ENCODE data around the gene HMX3. TPM values are rescaled to one million over a fixed set of nuclear protein-coding genes. Genes with fewer than 3 reads are reported as not detected.

HMX3 gene
- total RNA-seq, 1 donor from 2014 or later, result not detected

DNA sequence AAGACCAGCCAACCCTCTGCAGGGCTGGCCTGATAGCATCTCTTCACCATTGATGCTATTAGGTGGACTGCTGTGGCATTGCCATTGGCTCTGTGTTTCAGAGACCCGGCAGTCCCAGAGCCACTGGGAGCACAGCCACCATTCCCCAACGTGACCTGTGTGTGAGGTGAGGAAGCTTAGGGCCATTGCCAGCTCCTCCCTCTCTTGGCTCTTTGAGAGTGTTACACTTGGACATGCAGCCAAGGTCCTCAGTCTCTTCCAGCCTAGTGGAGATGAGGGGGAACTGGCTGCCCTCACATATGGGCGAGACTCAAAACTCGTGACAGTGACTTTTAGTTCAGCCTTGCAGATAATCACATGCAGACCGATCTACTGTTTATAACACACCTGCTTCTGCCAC is 39.3 kb upstream of the HMX3 start:
- Histone ChIP-seq H3K9ac (ENCODE audit: low read length) (no peak overlapping the region), H3K4me1 (ENCODE audit: insufficient read depth, low read length) (no peaks in the 10 kb centered on the region), H3K27ac (ENCODE audit: low read depth, low read length) (no peak overlapping the region), H3K4me2 (ENCODE audit: low read length) (no peak overlapping the region), H3K4me3 (ENCODE audit: insufficient read depth, low read depth, low read length) (no peak overlapping the region), H4K20me1 (ENCODE audit: insufficient read depth, low read length) (no peaks in the 10 kb centered on the region), H3K36me3 (ENCODE audit: insufficient read depth, low read length) (no peaks in the 10 kb centered on the region), H2AFZ (ENCODE audit: low read depth, low read length) (no peak overlapping the region), H3K9me3 (ENCODE audit: insufficient read depth, low read depth, low read length) (no peaks in the 10 kb centered on the region), H3K79me2 (ENCODE audit: insufficient read depth, low read length) (no peaks in the 10 kb centered on the region), H3K27me3 (ENCODE audit: insufficient read depth, low read length) (no peaks in the 10 kb centered on the region)
- no peaks in the 10 kb centered on the region for H3K9me3 Mint-ChIP-seq (ENCODE audit: unreplicated experiment)
- no peaks in the 10 kb centered on the region for H3K4me1 Mint-ChIP-seq (ENCODE audit: low read depth, unreplicated experiment)
- no peak overlapping the region for H3K27ac Mint-ChIP-seq (ENCODE audit: unreplicated experiment)
- peaks cover 46% of the 10 kb centered on the region for H3K27me3 Mint-ChIP-seq (ENCODE audit: low read depth, unreplicated experiment)
- H3K4me3 Mint-ChIP-seq (ENCODE audit: unreplicated experiment), result no peak overlapping the region
- FAIRE-seq (no peak), DNase-seq (ENCODE audit: low read depth) (no peak)
- peaks cover 1% of the 10 kb centered on the region for H3K36me3 Mint-ChIP-seq (ENCODE audit: low read depth, unreplicated experiment)
- TF ChIP-seq EZH2 (IDR thresholded peaks at IDR 0.05; ENCODE audit: insufficient read depth, low read length), result no peak
- TF ChIP-seq, protein P1, sequence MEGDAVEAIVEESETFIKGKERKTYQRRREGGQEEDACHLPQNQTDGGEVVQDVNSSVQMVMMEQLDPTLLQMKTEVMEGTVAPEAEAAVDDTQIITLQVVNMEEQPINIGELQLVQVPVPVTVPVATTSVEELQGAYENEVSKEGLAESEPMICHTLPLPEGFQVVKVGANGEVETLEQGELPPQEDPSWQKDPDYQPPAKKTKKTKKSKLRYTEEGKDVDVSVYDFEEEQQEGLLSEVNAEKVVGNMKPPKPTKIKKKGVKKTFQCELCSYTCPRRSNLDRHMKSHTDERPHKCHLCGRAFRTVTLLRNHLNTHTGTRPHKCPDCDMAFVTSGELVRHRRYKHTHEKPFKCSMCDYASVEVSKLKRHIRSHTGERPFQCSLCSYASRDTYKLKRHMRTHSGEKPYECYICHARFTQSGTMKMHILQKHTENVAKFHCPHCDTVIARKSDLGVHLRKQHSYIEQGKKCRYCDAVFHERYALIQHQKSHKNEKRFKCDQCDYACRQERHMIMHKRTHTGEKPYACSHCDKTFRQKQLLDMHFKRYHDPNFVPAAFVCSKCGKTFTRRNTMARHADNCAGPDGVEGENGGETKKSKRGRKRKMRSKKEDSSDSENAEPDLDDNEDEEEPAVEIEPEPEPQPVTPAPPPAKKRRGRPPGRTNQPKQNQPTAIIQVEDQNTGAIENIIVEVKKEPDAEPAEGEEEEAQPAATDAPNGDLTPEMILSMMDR (IDR thresholded peaks at IDR 0.05; ENCODE audit: insufficient read depth, low read depth, low read length), result no peak

DNA sequence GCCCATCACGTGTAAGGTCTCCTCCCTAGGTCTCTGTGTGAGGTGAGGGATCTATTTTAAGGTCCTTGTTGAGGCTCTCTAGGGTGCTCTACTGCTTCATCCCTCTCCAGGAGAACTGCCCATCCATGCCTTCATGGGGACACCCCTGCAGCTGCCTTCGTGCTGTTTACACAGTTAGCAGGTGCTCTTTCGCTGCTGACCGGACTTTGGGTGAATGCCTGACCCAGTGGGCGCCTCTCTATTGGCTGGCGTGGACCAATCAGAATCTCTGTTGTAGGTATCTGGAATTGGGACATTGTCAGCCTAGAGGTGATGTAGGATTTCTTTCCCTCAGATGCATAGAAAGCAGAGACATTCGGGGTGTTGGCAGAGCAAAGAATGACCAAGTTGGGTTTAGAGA is 38.7 kb upstream of the HMX3 start:
- Histone ChIP-seq H3K27ac (ENCODE audit: low read depth, low read length) (no peak overlapping the region), H3K4me2 (ENCODE audit: low read length) (no peak overlapping the region), H3K36me3 (ENCODE audit: insufficient read depth, low read length) (no peaks in the 10 kb centered on the region), H3K9me3 (ENCODE audit: insufficient read depth, low read depth, low read length) (no peaks in the 10 kb centered on the region), H3K79me2 (ENCODE audit: insufficient read depth, low read length) (no peaks in the 10 kb centered on the region), H3K4me3 (ENCODE audit: insufficient read depth, low read depth, low read length) (no peak overlapping the region), H3K4me1 (ENCODE audit: insufficient read depth, low read length) (no peaks in the 10 kb centered on the region), H4K20me1 (ENCODE audit: insufficient read depth, low read length) (no peaks in the 10 kb centered on the region), H2AFZ (ENCODE audit: low read depth, low read length) (no peak overlapping the region), H3K27me3 (ENCODE audit: insufficient read depth, low read length) (no peaks in the 10 kb centered on the region), H3K9ac (ENCODE audit: low read length) (no peak overlapping the region)
- no peak for DNase-seq (ENCODE audit: low read depth)
- H3K4me3 Mint-ChIP-seq (ENCODE audit: unreplicated experiment), result no peak overlapping the region
- peaks cover 49% of the 10 kb centered on the region for H3K27me3 Mint-ChIP-seq (ENCODE audit: low read depth, unreplicated experiment)
- FAIRE-seq, result no peak
- H3K9me3 Mint-ChIP-seq (ENCODE audit: unreplicated experiment), result no peaks in the 10 kb centered on the region
- H3K36me3 Mint-ChIP-seq (ENCODE audit: low read depth, unreplicated experiment), result peaks cover 1% of the 10 kb centered on the region
- no peaks in the 10 kb centered on the region for H3K4me1 Mint-ChIP-seq (ENCODE audit: low read depth, unreplicated experiment)
- H3K27ac Mint-ChIP-seq (ENCODE audit: unreplicated experiment), result no peak overlapping the region
- TF ChIP-seq, protein P1 (IDR thresholded peaks at IDR 0.05; ENCODE audit: insufficient read depth, low read depth, low read length), result no peak
- no peak for TF ChIP-seq EZH2 (IDR thresholded peaks at IDR 0.05; ENCODE audit: insufficient read depth, low read length)

DNA sequence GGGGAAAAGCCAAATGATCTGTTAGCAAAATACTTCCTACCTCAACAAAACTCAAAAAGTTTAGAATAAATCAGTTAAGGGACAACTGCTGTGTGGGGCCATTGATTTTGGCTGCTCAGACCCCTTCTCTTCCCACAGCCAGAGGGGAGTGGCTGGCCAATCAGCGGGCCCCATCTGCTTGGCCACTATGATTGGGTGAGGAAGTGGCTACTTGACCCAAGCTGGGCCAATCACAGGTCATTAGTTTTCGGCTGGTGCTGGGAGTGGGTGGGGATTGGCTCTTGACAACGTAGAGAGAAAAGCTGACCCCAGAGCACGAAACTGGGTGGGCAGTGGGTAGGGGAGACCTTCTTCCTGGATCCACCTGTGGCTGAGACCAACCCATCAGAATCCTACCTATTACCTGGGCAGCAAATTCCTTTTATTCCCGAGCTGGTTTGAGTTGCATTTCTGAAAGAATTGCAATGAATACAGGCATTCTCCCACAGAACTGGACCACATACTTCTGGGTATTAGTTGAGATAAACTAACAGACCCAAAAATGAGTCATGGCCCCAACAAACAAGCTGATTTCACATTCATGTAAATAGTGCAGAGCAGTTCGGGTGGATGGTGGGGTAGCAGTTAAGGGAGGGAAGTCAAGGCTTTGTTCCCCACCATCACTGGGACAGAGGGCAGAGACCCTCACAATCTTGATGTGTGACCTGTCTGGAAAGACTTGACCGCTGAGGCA is 35.6 kb upstream of the HMX3 start:
- Histone ChIP-seq H2AFZ (ENCODE audit: low read depth, low read length) (no peak overlapping the region), H3K9ac (ENCODE audit: low read length) (no peak overlapping the region), H3K79me2 (ENCODE audit: insufficient read depth, low read length) (no peaks in the 10 kb centered on the region), H3K36me3 (ENCODE audit: insufficient read depth, low read length) (no peaks in the 10 kb centered on the region), H3K4me1 (ENCODE audit: insufficient read depth, low read length) (no peaks in the 10 kb centered on the region), H3K9me3 (ENCODE audit: insufficient read depth, low read depth, low read length) (no peaks in the 10 kb centered on the region), H3K27ac (ENCODE audit: low read depth, low read length) (no peak overlapping the region), H3K4me3 (ENCODE audit: insufficient read depth, low read depth, low read length) (no peak overlapping the region), H3K4me2 (ENCODE audit: low read length) (no peak overlapping the region), H4K20me1 (ENCODE audit: insufficient read depth, low read length) (no peaks in the 10 kb centered on the region), H3K27me3 (ENCODE audit: insufficient read depth, low read length) (no peaks in the 10 kb centered on the region)
- Mint-ChIP-seq H3K36me3 (ENCODE audit: low read depth, unreplicated experiment) (peaks cover 1% of the 10 kb centered on the region), H3K27me3 (ENCODE audit: low read depth, unreplicated experiment) (peaks cover 26% of the 10 kb centered on the region), H3K4me1 (ENCODE audit: low read depth, unreplicated experiment) (no peaks in the 10 kb centered on the region), H3K27ac (ENCODE audit: unreplicated experiment) (no peak overlapping the region), H3K4me3 (ENCODE audit: unreplicated experiment) (no peak overlapping the region), H3K9me3 (ENCODE audit: unreplicated experiment) (no peaks in the 10 kb centered on the region)
- no peak for DNase-seq (ENCODE audit: low read depth)
- no peak for TF ChIP-seq EZH2 (IDR thresholded peaks at IDR 0.05; ENCODE audit: insufficient read depth, low read length)
- TF ChIP-seq, protein P1 (IDR thresholded peaks at IDR 0.05; ENCODE audit: insufficient read depth, low read depth, low read length), result no peak
- FAIRE-seq, result no peak
